Caco-2 (cell line): ENCODE data around the gene LITAF. TPM values are rescaled to one million over a fixed set of nuclear protein-coding genes. Genes with fewer than 3 reads are reported as not detected.

Source experiments
- BruUV-seq: library from RNA; stranded (reverse); fragments of 400-500 nt; replicated peaks from 2 replicates; lab custom pipeline; 2021; lab: Mats Ljungman, UMichigan
- CTCF ChIA-PET: fragments of 300-600 bp; sonication (Branson Sonifier 250); formaldehyde crosslinking; loops from one replicate; lab custom pipeline; 2022; ENCODE audit warnings: antibody characterized with exemption; lab: Charles Lee
- POLR2A ChIA-PET: fragments of 300-600 bp; sonication (Branson Sonifier 250); formaldehyde crosslinking; loops from one replicate; lab custom pipeline; 2022; ENCODE audit warnings: antibody characterized with exemption; lab: Charles Lee
- DNase-seq, 2 experiments: peaks; one replicate each; pipeline versions ENCODE4 v3.0.0 to v3.0.0-alpha.2; 2020 to 2022
- H3K27me3 ChIP-seq: replicated peaks from 2 replicates; pipeline ENCODE4 v1.6.0; 2011; ENCODE audit warnings: low read length; ENCODE audit not compliant: control insufficient read depth, insufficient read depth
- H3K36me3 ChIP-seq: 2 replicates; pipeline ENCODE4 v1.5.1; 2011; ENCODE audit warnings: low read length; ENCODE audit not compliant: control insufficient read depth, insufficient read depth
- H3K4me1 ChIP-seq: fragments of 250-450 bp; sonication (Bioruptor Pico); 2 replicates; pipeline ENCODE4 v1.5.1; 2020; ENCODE audit warnings: mild to moderate bottlenecking
- H3K4me3 ChIP-seq: 2 replicates; pipeline ENCODE4 v1.5.1; 2011; ENCODE audit warnings: low read depth, mild to moderate bottlenecking, control low read depth, low read length
- H3K9me3 ChIP-seq: fragments of 250-450 bp; sonication (Bioruptor Pico); 2 replicates; pipeline ENCODE4 v1.5.1; 2020; ENCODE audit warnings: mild to moderate bottlenecking, moderate library complexity
- H3K27ac Mint-ChIP-seq: one replicate; pipeline ENCODE4 v1.8.0; 2022; ENCODE audit warnings: mixed read lengths; ENCODE audit not compliant: unreplicated experiment
- H3K27me3 Mint-ChIP-seq: one replicate; pipeline ENCODE4 v1.8.0; 2022; ENCODE audit warnings: mixed read lengths; ENCODE audit not compliant: insufficient read depth, unreplicated experiment
- H3K36me3 Mint-ChIP-seq: one replicate; pipeline ENCODE4 v1.8.0; 2022; ENCODE audit warnings: mild to moderate bottlenecking, mixed read lengths; ENCODE audit not compliant: insufficient read depth, unreplicated experiment
- H3K4me1 Mint-ChIP-seq: one replicate; pipeline ENCODE4 v1.8.0; 2022; ENCODE audit warnings: low read depth, mixed read lengths; ENCODE audit not compliant: unreplicated experiment
- H3K4me3 Mint-ChIP-seq: one replicate; pipeline ENCODE4 v1.8.0; 2022; ENCODE audit warnings: mild to moderate bottlenecking, moderate library complexity, mixed read lengths; ENCODE audit not compliant: unreplicated experiment
- H3K9me3 Mint-ChIP-seq: one replicate; pipeline ENCODE4 v1.8.0; 2022; ENCODE audit warnings: mixed read lengths; ENCODE audit not compliant: unreplicated experiment
- CTCF ChIP-seq, 2 experiments: fragments of 200-600 bp in 1 of 2; IDR thresholded peaks; 1 replicate in 1 of 2; 2 replicates in 1 of 2; pipeline versions ENCODE4 v1.5.1 to v1.8.0; 2011 to 2022; ENCODE audit warnings: antibody characterized with exemption in 1 of 2, control low read depth in 1 of 2, inconsistent platforms in 1 of 2, low read depth in 1 of 2, low read length in 1 of 2, mild to moderate bottlenecking in 1 of 2, moderate library complexity in 1 of 2; ENCODE audit not compliant: insufficient read depth in 1 of 2, severe bottlenecking in 1 of 2, unreplicated experiment in 1 of 2
- intact Hi-C: fragments of 100-400 bp; cut with micrococcal nuclease; formaldehyde crosslinking; loops from one replicate; pipeline ENCODE4 v1.10.0; 2022; ENCODE audit not compliant: unreplicated experiment
- total RNA-seq: library from RNA; stranded (reverse); gene quantifications from 2 replicates; pipeline ENCODE4 v1.2.3, GENCODE V29; 2022

Gene LITAF
- total RNA-seq, 1 experiment from 2014 or later = 60.9 TPM

- Histone ChIP-seq H3K36me3 (no peaks in the 10 kb centered on the region), H3K9me3 (no peaks in the 10 kb centered on the region), H3K27me3 (no peaks in the 10 kb centered on the region; the same call in 1 of the 2 replicates), H3K4me3 (no peak overlapping the region), H3K4me1 (no peaks in the 10 kb centered on the region)
- Mint-ChIP-seq H3K27ac (no peak overlapping the region), H3K9me3 (no peaks in the 10 kb centered on the region), H3K4me1 (no peaks in the 10 kb centered on the region), H3K36me3 (no peaks in the 10 kb centered on the region), H3K27me3 (no peaks in the 10 kb centered on the region), H3K4me3 (no peak overlapping the region)
- no TSS peak for BruUV-seq
- no peak for DNase-seq
- CTCF ChIA-PET = interaction anchor here (0.7 kb wide), 1 partner anchor 106 kb away, joined by 4 read pairs; no protein-coding TSS in a partner anchor
- no peak for TF ChIP-seq CTCF (IDR thresholded peaks at IDR 0.05; ENCODE audit: insufficient read depth in 1 of 2, low read depth in 1 of 2, low read length in 1 of 2, severe bottlenecking in 1 of 2, unreplicated experiment in 1 of 2)
- intact Hi-C loops = no loop called here
- POLR2A ChIA-PET = interaction anchor here (0.6 kb wide), 1 partner anchor 159 kb away, joined by 3 read pairs; no protein-coding TSS in a partner anchor
Measured at GRCh38 chr16:11530171-11530940, 56.4 kb downstream of the LITAF start.

- Histone ChIP-seq H3K27me3 (no peaks in the 10 kb centered on the region; the same call in 1 of the 2 replicates), H3K9me3 (no peaks in the 10 kb centered on the region), H3K4me3 (no peak overlapping the region), H3K4me1 (no peaks in the 10 kb centered on the region), H3K36me3 (no peaks in the 10 kb centered on the region)
- Mint-ChIP-seq H3K4me3 (no peak overlapping the region), H3K36me3 (no peaks in the 10 kb centered on the region), H3K9me3 (no peaks in the 10 kb centered on the region), H3K27me3 (no peaks in the 10 kb centered on the region), H3K27ac (no peak overlapping the region), H3K4me1 (no peaks in the 10 kb centered on the region)
- POLR2A ChIA-PET = interaction anchor here (0.6 kb wide), 1 partner anchor 160 kb away, joined by 3 read pairs; no protein-coding TSS in a partner anchor
- no peak for TF ChIP-seq CTCF (IDR thresholded peaks at IDR 0.05; ENCODE audit: insufficient read depth in 1 of 2, low read depth in 1 of 2, low read length in 1 of 2, severe bottlenecking in 1 of 2, unreplicated experiment in 1 of 2)
- intact Hi-C loops = no loop called here
- CTCF ChIA-PET = no interaction called here
- no TSS peak for BruUV-seq
- no peak for DNase-seq
Measured at GRCh38 chr16:11529285-11529684, 57.4 kb downstream of the LITAF start.

- Mint-ChIP-seq H3K9me3 (no peaks in the 10 kb centered on the region), H3K27ac (no peak overlapping the region), H3K27me3 (no peaks in the 10 kb centered on the region), H3K4me1 (no peaks in the 10 kb centered on the region), H3K4me3 (no peak overlapping the region), H3K36me3 (no peaks in the 10 kb centered on the region)
- no TSS peak for BruUV-seq
- H3K4me3 ChIP-seq = no peak overlapping the region
- ChIA-PET POLR2A (no interaction called here), CTCF (no interaction called here)
- H3K36me3 ChIP-seq = no peaks in the 10 kb centered on the region
- no peaks in the 10 kb centered on the region for H3K9me3 ChIP-seq
- no peaks in the 10 kb centered on the region for H3K4me1 ChIP-seq
- no peak for TF ChIP-seq CTCF (IDR thresholded peaks at IDR 0.05; ENCODE audit: insufficient read depth in 1 of 2, low read depth in 1 of 2, low read length in 1 of 2, severe bottlenecking in 1 of 2, unreplicated experiment in 1 of 2)
- no peaks in the 10 kb centered on the region; the same call in 1 of the 2 replicates for H3K27me3 ChIP-seq
- intact Hi-C loops = no loop called here
- DNase-seq = no peak
Measured at GRCh38 chr16:11528053-11528452, 58.7 kb downstream of the LITAF start.
